Measurements from ENCODE around the gene LRRTM1.

The LRRTM1 gene

GRCh38 chr2:80303909-80304837 lies at the start of gene LRRTM1:
TSS of gene LRRTM1 (minus strand) at chr2:80304752. CDS start at chr2:80303819, 933 bp downstream.
- DNase-seq = peak; percentile 51

- DNase-seq = no peak
Measured at GRCh38 chr2:80351231-80351630, 46.7 kb upstream of the LRRTM1 start.

- DNase-seq = no peak
Measured at GRCh38 chr2:80348953-80349352, 44.4 kb upstream of the LRRTM1 start.

- DNase-seq = no peak
Measured at GRCh38 chr2:80348078-80348477, 43.5 kb upstream of the LRRTM1 start.

GRCh38 chr2:80340022-80340421 lies 35.5 kb upstream of the LRRTM1 start:
- DNase-seq = no peak

GRCh38 chr2:80338794-80339193 lies 34.2 kb upstream of the LRRTM1 start:
- DNase-seq = no peak

- no peak for DNase-seq
Measured at GRCh38 chr2:80335411-80335810, 30.9 kb upstream of the LRRTM1 start.

GRCh38 chr2:80333886-80334285 lies 29.3 kb upstream of the LRRTM1 start:
- DNase-seq = no peak

- no peak for DNase-seq
Measured at GRCh38 chr2:80330527-80331450, 26.2 kb upstream of the LRRTM1 start.

- no peak for DNase-seq
Measured at GRCh38 chr2:80329491-80329890, 24.9 kb upstream of the LRRTM1 start.

- no peak for DNase-seq
Measured at GRCh38 chr2:80328159-80328571, 23.6 kb upstream of the LRRTM1 start.

GRCh38 chr2:80326861-80327260 lies 22.3 kb upstream of the LRRTM1 start:
- no peak for DNase-seq

- no peak for DNase-seq
Measured at GRCh38 chr2:80326214-80326613, 21.7 kb upstream of the LRRTM1 start.

GRCh38 chr2:80324525-80324924 lies 20.0 kb upstream of the LRRTM1 start:
- no peak for DNase-seq

GRCh38 chr2:80323610-80324009 lies 19.1 kb upstream of the LRRTM1 start:
- no peak for DNase-seq

- DNase-seq = no peak
Measured at GRCh38 chr2:80322958-80323357, 18.4 kb upstream of the LRRTM1 start.

GRCh38 chr2:80322311-80322920 lies 17.9 kb upstream of the LRRTM1 start:
- DNase-seq = no peak

- no peak for DNase-seq
Measured at GRCh38 chr2:80312282-80312839, 7.8 kb upstream of the LRRTM1 start.

- DNase-seq = no peak
Measured at GRCh38 chr2:80311304-80311703, 6.8 kb upstream of the LRRTM1 start.

- DNase-seq = peak; percentile 32
Measured at GRCh38 chr2:80303006-80303908, 1.3 kb downstream of the LRRTM1 start.

- no peak for DNase-seq
Measured at GRCh38 chr2:80302314-80303005, 2.1 kb downstream of the LRRTM1 start.

All from left hindlimb (tissue), 1 donor.